GM23338 (cell line): ENCODE results near the gene TTC8. TPM values are rescaled to one million over a fixed set of nuclear protein-coding genes. Genes with fewer than 3 reads are reported as not detected.
A peak's percentile ranks its signal among the peaks of the same experiment; 100 is the strongest.

Experiments used
- ATAC-seq: fragments of 200-7000 bp; cut with Tn5 transposase; 3 replicates; pipeline ENCODE4 v1.9.1; 2020
- DNase-seq: peaks from one replicate; pipeline ENCODE4 v3.0.0-alpha.2; 2015; ENCODE audit warnings: low spot score
- H2AFZ ChIP-seq: fragments of 200-600 bp; sonication (generic); 2 replicates; pipeline ENCODE4 v1.8.0; 2016; ENCODE audit warnings: antibody characterized with exemption, mild to moderate bottlenecking, moderate library complexity
- H3F3A ChIP-seq: fragments of 200-600 bp; sonication (generic); replicated peaks from 2 replicates; pipeline ENCODE4 v1.8.0; 2017; ENCODE audit warnings: antibody characterized with exemption, mixed run types, low read depth
- H3K27ac ChIP-seq: fragments of 200-600 bp; sonication (generic); 2 replicates; pipeline ENCODE4 v1.6.1; 2016; ENCODE audit warnings: low read depth
- H3K27me3 ChIP-seq: fragments of 200-600 bp; sonication (generic); 2 replicates; pipeline ENCODE4 v1.8.0; 2016; ENCODE audit warnings: mild to moderate bottlenecking, mixed run types, moderate library complexity; ENCODE audit not compliant: insufficient read depth
- H3K36me3 ChIP-seq: fragments of 200-600 bp; sonication (generic); 2 replicates; pipeline ENCODE4 v1.8.0; 2016; ENCODE audit warnings: mild to moderate bottlenecking; ENCODE audit not compliant: insufficient read depth
- H3K4me1 ChIP-seq: fragments of 200-600 bp; sonication (generic); 2 replicates; pipeline ENCODE4 v1.8.0; 2016; ENCODE audit warnings: mild to moderate bottlenecking, moderate library complexity; ENCODE audit not compliant: insufficient read depth
- H3K4me2 ChIP-seq: fragments of 200-600 bp; sonication (generic); 2 replicates; pipeline ENCODE4 v1.7.1; 2017; ENCODE audit warnings: mixed run types
- H3K4me3 ChIP-seq: fragments of 200-600 bp; sonication (generic); 2 replicates; pipeline ENCODE4 v1.6.1; 2016; ENCODE audit warnings: mixed run types
- H3K79me2 ChIP-seq: fragments of 200-600 bp; sonication (generic); replicated peaks from 2 replicates; pipeline ENCODE4 v1.8.0; 2017; ENCODE audit warnings: mild to moderate bottlenecking; ENCODE audit not compliant: insufficient read depth
- H3K9me2 ChIP-seq: fragments of 200-600 bp; sonication (generic); 2 replicates; pipeline ENCODE4 v1.8.0; 2017; ENCODE audit not compliant: insufficient read depth
- H4K20me1 ChIP-seq: fragments of 200-600 bp; sonication (generic); replicated peaks from 2 replicates; pipeline ENCODE4 v1.8.0; 2017; ENCODE audit warnings: mild to moderate bottlenecking; ENCODE audit not compliant: insufficient read depth
- H3K27ac Mint-ChIP-seq: 2 replicates; pipeline ENCODE4 v1.8.0; 2020; ENCODE audit warnings: inconsistent platforms, mild to moderate bottlenecking, moderate library complexity, mixed read lengths
- H3K27me3 Mint-ChIP-seq: 3 replicates; pipeline ENCODE4 v1.8.0; 2022; ENCODE audit warnings: low read depth, mild to moderate bottlenecking, moderate library complexity, mixed read lengths, inconsistent platforms; ENCODE audit not compliant: insufficient read depth, poor library complexity
- H3K36me3 Mint-ChIP-seq: 3 replicates; pipeline ENCODE4 v1.8.0; 2021; ENCODE audit warnings: low read depth, mild to moderate bottlenecking, inconsistent platforms, moderate library complexity, mixed read lengths
- H3K4me1 Mint-ChIP-seq: 3 replicates; pipeline ENCODE4 v1.8.0; 2020; ENCODE audit warnings: mild to moderate bottlenecking, inconsistent platforms, mixed read lengths
- H3K4me3 Mint-ChIP-seq: 3 replicates; pipeline ENCODE4 v1.8.0; 2021; ENCODE audit warnings: moderate library complexity, mild to moderate bottlenecking, inconsistent platforms, mixed read lengths
- H3K9me3 Mint-ChIP-seq: 3 replicates; pipeline ENCODE4 v1.8.0; 2020; ENCODE audit warnings: moderate library complexity, mild to moderate bottlenecking, inconsistent platforms, mixed read lengths
- CREB1 ChIP-seq: fragments of 250-450 bp; sonication (Bioruptor Pico); IDR thresholded peaks from 2 replicates; pipeline ENCODE4 v1.5.0; 2020; ENCODE audit warnings: low read depth, mild to moderate bottlenecking, moderate library complexity
- EZH2 ChIP-seq: fragments of 200-600 bp; sonication (generic); IDR thresholded peaks from one replicate; pipeline ENCODE4 v1.8.0; 2017; ENCODE audit warnings: antibody characterized with exemption, mild to moderate bottlenecking, low read depth; ENCODE audit not compliant: unreplicated experiment
- EZH2phosphoT487 ChIP-seq: fragments of 200-600 bp; sonication (generic); IDR thresholded peaks from one replicate; pipeline ENCODE4 v1.8.1; 2018; ENCODE audit warnings: antibody characterized with exemption; ENCODE audit not compliant: unreplicated experiment
- JUNB ChIP-seq: IDR thresholded peaks from one replicate; pipeline ENCODE4 v1.6.1; 2016; ENCODE audit warnings: antibody characterized with exemption; ENCODE audit not compliant: unreplicated experiment
- POLR2AphosphoS5 ChIP-seq: IDR thresholded peaks from 2 replicates; pipeline ENCODE4 v1.6.1; 2016; ENCODE audit warnings: antibody characterized with exemption, low read depth
- STAT1 ChIP-seq: IDR thresholded peaks from one replicate; pipeline ENCODE4 v1.6.1; 2016; ENCODE audit warnings: antibody characterized with exemption; ENCODE audit not compliant: unreplicated experiment
- ZNF114 ChIP-seq: fragments of 250-450 bp; sonication (Bioruptor Pico); IDR thresholded peaks from 2 replicates; pipeline ENCODE4 v1.5.0; 2020; ENCODE audit warnings: mild to moderate bottlenecking, moderate library complexity
- ZNF331 ChIP-seq: fragments of 250-450 bp; sonication (Bioruptor Pico); IDR thresholded peaks from 2 replicates; pipeline ENCODE4 v1.5.0; 2020; ENCODE audit warnings: low read depth, mild to moderate bottlenecking, moderate library complexity
- long read RNA-seq: library from polyadenylated mRNA; unstranded; transcript quantifications from one replicate; pipeline ENCODE4 v2.0.0, GENCODE V29; 2020; ENCODE audit not compliant: unreplicated experiment
- polyA plus RNA-seq: library from polyadenylated mRNA; unstranded; fragments of >200 nt; fragmentation: Nextera tagmentation; extraction: Ambion mirVana; gene quantifications from 2 replicates; pipeline ENCODE4 v1.2.1, GENCODE V29; 2016
- total RNA-seq: library from RNA; depleted of rRNA; stranded (reverse); fragments of >200 nt; shearing (Covaris generic); gene quantifications from 2 replicates; pipeline ENCODE4 v1.2.3, GENCODE V29; 2014; rRNA removed
- TF ChIP-seq, protein P1 (sequence below): IDR thresholded peaks from 2 replicates; pipeline ENCODE4 v1.6.1; 2016; ENCODE audit warnings: antibody characterized with exemption
- TF ChIP-seq, protein P2 (sequence below): IDR thresholded peaks from one replicate; pipeline ENCODE4 v1.6.1; 2018; ENCODE audit warnings: antibody characterized with exemption; ENCODE audit not compliant: unreplicated experiment
- TF ChIP-seq, protein P3 (sequence below), 2 experiments: fragments of 200-600 bp in 1 of 2; sonication (generic) in 1 of 2; conservative IDR thresholded peaks; 2 replicates each; pipeline versions ENCODE4 v1.5.1 to v1.6.1; 2016 to 2017; ENCODE audit warnings: antibody characterized with exemption in 2 of 2, low read depth in 2 of 2, mild to moderate bottlenecking in 2 of 2, moderate library complexity in 1 of 2

TTC8 gene
- total RNA-seq (10.5 and 15.0 TPM in 2 replicates), polyA plus RNA-seq (7.1 and 7.5 TPM in 2 replicates)
- long read RNA-seq, full-length matches to known transcripts: 10 of 13 reads
- long read RNA-seq, partial matches to known transcripts: 1 of 13 reads
- long read RNA-seq, other reads (novel, unspliced or antisense): 2 of 13 reads

DNA sequence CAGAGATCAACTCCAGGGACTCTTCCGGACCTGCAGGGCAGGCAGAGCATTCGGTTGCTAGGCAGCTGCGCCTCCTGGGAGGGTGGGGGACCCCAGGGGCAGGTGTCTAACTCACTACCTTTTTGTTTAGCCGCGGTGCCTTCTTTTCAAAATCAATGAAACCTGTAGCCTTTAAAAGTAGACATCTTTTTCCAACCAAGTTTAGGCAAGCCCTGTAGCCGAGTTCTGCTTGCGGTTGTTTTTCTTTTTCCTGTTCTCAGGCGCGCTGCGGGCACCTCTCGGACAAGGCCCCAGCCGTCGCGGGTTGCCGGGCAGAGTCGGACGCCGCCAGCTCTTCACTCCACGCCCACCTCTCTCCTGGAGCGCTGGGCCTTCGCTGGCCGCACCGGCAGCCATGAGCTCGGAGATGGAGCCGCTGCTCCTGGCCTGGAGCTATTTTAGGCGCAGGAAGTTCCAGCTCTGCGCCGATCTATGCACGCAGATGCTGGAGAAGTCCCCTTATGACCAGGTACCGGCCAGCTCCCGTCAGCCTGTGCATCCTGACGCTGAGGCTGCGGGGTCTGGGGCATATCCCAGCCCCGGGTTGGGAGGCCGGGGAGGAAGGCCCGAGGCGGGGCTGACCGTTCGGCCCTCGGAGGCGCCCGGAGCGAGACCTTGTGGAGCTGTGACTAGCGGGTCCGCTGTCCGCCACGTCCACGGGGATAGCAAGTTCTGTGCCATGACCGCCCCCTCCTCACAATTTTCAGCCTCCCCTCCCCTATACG is at the start of gene TTC8:
TTC8 (plus strand) TSS at position 338 of the 764 bp plus-strand sequence; CDS start at position 395, 57 bp downstream.
- Mint-ChIP-seq H3K36me3 (no peaks in the 10 kb centered on the region), H3K4me3 (peak within 1 kb of the TSS; percentile 93), H3K9me3 (no peaks in the 10 kb centered on the region), H3K27ac (peak within 1 kb of the TSS; percentile 100), H3K4me1 (peaks cover 11% of the 10 kb centered on the region), H3K27me3 (no peaks in the 10 kb centered on the region)
- Histone ChIP-seq H3K27ac (no peak within 1 kb of the TSS; the same call in 1 of the 2 replicates), H3K27me3 (no peaks in the 10 kb centered on the region), H3K4me3 (peak within 1 kb of the TSS; percentile 71), H3K4me2 (peak within 1 kb of the TSS; percentile 85), H3F3A (no peaks in the 10 kb centered on the region), H3K79me2 (0 out of 2 replicates have a peak, but pooled peaks cover 5% of the 10 kb centered on the region), H3K9me2 (no peaks in the 10 kb centered on the region), H4K20me1 (no peaks in the 10 kb centered on the region), H2AFZ (peak within 1 kb of the TSS; percentile 98), H3K36me3 (no peaks in the 10 kb centered on the region), H3K4me1 (peaks cover 6% of the 10 kb centered on the region)
- ATAC-seq (peak; percentile 98), DNase-seq (peak; percentile 93)
- TF ChIP-seq ZNF331 (no peak), JUNB (no peak), POLR2AphosphoS5 (peak; percentile 95), EZH2 (no peak), CREB1 (peak; percentile 54), STAT1 (no peak), ZNF114 (CRISPR knock-in tag) (no peak), EZH2phosphoT487 (no peak)

DNA sequence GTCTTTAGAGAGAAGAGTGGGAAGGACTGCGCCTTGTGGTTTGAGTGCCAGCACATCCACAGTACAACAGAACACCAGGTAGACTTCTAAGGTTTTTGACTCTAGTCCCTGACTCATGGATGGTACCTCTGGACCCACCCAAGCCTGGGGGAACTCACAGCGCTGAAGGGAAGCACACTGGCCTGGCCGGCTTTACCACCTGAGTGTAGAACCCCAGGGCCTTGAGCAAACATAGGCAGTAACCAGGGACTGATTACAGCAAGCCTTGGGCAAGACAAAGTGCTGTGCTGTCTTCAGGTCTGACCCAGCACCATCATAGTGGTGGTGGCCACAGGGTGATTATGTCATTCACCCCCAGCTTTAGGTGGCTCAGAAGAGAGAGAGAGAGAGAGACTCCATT is 48.9 kb upstream of the TTC8 start:
- Mint-ChIP-seq H3K27ac (no peak overlapping the region), H3K9me3 (no peaks in the 10 kb centered on the region), H3K4me3 (no peak overlapping the region), H3K27me3 (no peaks in the 10 kb centered on the region), H3K36me3 (no peaks in the 10 kb centered on the region), H3K4me1 (no peaks in the 10 kb centered on the region)
- no peaks in the 10 kb centered on the region for H3K36me3 ChIP-seq
- no peak overlapping the region for H3K4me2 ChIP-seq
- H4K20me1 ChIP-seq: no peaks in the 10 kb centered on the region; the same call in 1 of the 2 replicates
- no peaks in the 10 kb centered on the region for H3K4me1 ChIP-seq
- no peaks in the 10 kb centered on the region; the same call in 1 of the 2 replicates for H3K9me2 ChIP-seq
- TF ChIP-seq JUNB: no peak
- TF ChIP-seq STAT1: no peak
- no peaks in the 10 kb centered on the region for H3F3A ChIP-seq
- H2AFZ ChIP-seq: no peak overlapping the region
- no peaks in the 10 kb centered on the region for H3K79me2 ChIP-seq
- no peak overlapping the region for H3K27ac ChIP-seq
- no peak overlapping the region for H3K4me3 ChIP-seq
- no peaks in the 10 kb centered on the region for H3K27me3 ChIP-seq
- DNase-seq (no peak), ATAC-seq (no peak)

DNA sequence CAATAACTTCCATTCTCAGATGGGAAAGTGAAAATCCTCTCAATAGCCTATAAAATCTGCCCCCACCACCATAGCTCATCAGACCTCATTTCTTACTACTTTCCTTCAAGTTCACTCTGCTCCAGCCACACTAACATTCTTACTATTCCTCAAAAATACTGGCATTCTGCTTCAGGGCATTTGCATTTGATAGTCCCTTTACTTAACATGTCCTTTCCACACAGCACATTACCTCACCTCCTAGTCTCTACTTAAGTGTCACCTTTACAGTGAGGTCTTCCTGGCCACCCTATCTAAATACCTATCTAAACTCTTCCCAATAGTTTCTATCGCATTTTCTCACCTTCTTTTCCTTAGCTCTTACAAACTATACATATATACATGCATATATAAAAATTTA is 38.5 kb upstream of the TTC8 start:
- ATAC-seq: no peak
- TF ChIP-seq ZNF331 (no peak), STAT1 (no peak), JUNB (no peak), POLR2AphosphoS5 (no peak)
- TF ChIP-seq, protein P1, sequence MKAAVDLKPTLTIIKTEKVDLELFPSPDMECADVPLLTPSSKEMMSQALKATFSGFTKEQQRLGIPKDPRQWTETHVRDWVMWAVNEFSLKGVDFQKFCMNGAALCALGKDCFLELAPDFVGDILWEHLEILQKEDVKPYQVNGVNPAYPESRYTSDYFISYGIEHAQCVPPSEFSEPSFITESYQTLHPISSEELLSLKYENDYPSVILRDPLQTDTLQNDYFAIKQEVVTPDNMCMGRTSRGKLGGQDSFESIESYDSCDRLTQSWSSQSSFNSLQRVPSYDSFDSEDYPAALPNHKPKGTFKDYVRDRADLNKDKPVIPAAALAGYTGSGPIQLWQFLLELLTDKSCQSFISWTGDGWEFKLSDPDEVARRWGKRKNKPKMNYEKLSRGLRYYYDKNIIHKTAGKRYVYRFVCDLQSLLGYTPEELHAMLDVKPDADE: no peak
- TF ChIP-seq, protein P2, sequence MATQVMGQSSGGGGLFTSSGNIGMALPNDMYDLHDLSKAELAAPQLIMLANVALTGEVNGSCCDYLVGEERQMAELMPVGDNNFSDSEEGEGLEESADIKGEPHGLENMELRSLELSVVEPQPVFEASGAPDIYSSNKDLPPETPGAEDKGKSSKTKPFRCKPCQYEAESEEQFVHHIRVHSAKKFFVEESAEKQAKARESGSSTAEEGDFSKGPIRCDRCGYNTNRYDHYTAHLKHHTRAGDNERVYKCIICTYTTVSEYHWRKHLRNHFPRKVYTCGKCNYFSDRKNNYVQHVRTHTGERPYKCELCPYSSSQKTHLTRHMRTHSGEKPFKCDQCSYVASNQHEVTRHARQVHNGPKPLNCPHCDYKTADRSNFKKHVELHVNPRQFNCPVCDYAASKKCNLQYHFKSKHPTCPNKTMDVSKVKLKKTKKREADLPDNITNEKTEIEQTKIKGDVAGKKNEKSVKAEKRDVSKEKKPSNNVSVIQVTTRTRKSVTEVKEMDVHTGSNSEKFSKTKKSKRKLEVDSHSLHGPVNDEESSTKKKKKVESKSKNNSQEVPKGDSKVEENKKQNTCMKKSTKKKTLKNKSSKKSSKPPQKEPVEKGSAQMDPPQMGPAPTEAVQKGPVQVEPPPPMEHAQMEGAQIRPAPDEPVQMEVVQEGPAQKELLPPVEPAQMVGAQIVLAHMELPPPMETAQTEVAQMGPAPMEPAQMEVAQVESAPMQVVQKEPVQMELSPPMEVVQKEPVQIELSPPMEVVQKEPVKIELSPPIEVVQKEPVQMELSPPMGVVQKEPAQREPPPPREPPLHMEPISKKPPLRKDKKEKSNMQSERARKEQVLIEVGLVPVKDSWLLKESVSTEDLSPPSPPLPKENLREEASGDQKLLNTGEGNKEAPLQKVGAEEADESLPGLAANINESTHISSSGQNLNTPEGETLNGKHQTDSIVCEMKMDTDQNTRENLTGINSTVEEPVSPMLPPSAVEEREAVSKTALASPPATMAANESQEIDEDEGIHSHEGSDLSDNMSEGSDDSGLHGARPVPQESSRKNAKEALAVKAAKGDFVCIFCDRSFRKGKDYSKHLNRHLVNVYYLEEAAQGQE: no peak
- TF ChIP-seq, protein P3, sequence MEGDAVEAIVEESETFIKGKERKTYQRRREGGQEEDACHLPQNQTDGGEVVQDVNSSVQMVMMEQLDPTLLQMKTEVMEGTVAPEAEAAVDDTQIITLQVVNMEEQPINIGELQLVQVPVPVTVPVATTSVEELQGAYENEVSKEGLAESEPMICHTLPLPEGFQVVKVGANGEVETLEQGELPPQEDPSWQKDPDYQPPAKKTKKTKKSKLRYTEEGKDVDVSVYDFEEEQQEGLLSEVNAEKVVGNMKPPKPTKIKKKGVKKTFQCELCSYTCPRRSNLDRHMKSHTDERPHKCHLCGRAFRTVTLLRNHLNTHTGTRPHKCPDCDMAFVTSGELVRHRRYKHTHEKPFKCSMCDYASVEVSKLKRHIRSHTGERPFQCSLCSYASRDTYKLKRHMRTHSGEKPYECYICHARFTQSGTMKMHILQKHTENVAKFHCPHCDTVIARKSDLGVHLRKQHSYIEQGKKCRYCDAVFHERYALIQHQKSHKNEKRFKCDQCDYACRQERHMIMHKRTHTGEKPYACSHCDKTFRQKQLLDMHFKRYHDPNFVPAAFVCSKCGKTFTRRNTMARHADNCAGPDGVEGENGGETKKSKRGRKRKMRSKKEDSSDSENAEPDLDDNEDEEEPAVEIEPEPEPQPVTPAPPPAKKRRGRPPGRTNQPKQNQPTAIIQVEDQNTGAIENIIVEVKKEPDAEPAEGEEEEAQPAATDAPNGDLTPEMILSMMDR (conservative IDR thresholded peaks at IDR 0.05; ENCODE audit: low read depth in 2 of 2): no peak

More for the DNA sequence above, 38.5 kb upstream of the TTC8 start:
- H3K4me1 Mint-ChIP-seq: no peaks in the 10 kb centered on the region
- H3K9me3 Mint-ChIP-seq: peaks cover 37% of the 10 kb centered on the region
- peaks cover 24% of the 10 kb centered on the region for H3K36me3 Mint-ChIP-seq
- no peak overlapping the region for H3K27ac Mint-ChIP-seq
- Histone ChIP-seq H3K4me1 (no peaks in the 10 kb centered on the region), H3K9me2 (0 out of 2 replicates have a peak, but pooled peaks cover 5% of the 10 kb centered on the region), H3K27ac (no peak overlapping the region), H2AFZ (no peak overlapping the region), H3K36me3 (peaks cover 4% of the 10 kb centered on the region; the same call in 1 of the 2 replicates), H3K4me3 (no peak overlapping the region), H3K4me2 (no peak overlapping the region), H4K20me1 (no peaks in the 10 kb centered on the region), H3K79me2 (no peaks in the 10 kb centered on the region), H3F3A (no peaks in the 10 kb centered on the region), H3K27me3 (peaks cover 20% of the 10 kb centered on the region)
- no peak overlapping the region for H3K4me3 Mint-ChIP-seq
- DNase-seq: no peak
- peaks cover 6% of the 10 kb centered on the region for H3K27me3 Mint-ChIP-seq
